Stimulated activated CD4-positive, alpha-beta T cell treated with anti-CD3 and anti-CD28 coated beads, Interleukin-15, amount 100 ng/mL, for 1 hour (primary cell): ENCODE measurements around the gene UBA1.

ENCODE experiments used
- DNase-seq, 2 donors: peaks; one replicate each; pipeline ENCODE4 v3.0.0-alpha.2; 2020; ENCODE audit warnings: low read depth in 1 of 2, low spot score in 1 of 2

The UBA1 gene

DNA sequence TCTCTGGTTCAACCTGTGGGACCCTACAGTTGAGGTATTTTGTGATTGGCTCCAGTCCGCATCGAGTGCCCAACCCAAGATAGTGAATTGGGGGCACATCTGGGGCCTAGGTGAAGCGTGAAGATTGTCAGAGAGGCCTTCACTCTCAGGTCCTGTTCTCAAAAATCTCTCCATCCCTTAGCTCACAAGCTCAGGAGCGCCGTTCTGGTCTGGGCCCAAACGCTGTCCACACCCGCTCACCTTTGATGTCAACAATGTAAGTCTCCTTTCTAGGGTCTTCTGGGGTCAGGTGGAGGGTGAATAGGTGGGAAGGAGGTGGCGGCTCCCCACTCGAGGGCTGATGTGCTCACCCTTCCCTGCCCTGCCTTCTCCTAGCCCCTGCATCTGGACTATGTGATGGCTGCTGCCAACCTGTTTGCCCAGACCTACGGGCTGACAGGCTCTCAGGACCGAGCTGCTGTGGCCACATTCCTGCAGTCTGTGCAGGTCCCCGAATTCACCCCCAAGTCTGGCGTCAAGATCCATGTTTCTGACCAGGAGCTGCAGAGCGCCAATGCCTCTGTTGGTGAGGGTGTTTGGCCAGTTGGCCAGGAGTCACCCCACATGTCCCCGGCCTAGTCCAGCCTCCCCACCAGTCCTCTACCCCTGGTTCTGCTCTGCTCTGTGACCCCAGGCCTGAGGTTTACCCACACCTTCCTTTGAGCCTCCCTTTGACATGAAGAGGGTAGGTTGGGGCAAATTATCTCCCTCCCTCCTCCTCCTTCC is 17.2 kb downstream of the UBA1 start:
- DNase-seq = no peak

DNA sequence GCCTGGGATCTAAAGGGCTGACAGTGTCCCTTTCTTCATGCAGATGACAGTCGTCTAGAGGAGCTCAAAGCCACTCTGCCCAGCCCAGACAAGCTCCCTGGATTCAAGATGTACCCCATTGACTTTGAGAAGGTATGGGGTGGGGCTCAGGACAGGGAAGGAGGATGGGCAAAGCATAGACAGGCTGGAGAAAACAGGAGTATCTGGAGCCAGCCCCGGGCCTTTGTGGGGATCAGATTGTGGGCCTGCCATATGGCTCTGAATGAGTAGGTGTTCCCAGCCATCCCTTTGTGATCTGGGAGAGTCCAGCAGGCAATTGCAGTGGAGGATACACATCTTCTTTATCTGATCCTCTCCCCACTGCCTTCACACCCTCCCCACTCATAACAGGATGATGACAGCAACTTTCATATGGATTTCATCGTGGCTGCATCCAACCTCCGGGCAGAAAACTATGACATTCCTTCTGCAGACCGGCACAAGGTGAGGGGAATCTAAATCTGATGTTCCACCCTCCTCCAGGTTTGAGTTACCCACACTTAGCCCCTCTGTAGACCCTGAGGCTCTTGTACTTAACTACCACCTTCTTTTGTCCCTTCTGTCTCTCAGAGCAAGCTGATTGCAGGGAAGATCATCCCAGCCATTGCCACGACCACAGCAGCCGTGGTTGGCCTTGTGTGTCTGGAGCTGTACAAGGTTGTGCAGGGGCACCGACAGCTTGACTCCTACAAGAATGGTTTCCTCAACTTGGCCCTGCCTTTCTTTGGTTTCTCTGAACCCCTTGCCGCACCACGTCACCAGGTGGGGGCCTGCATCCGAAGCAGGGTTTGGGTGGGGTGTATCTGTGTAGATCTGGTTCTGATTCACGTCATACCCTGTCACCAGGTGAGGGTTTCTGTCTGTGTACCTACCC is 19.0 kb downstream of the UBA1 start:
- no peak for DNase-seq

DNA sequence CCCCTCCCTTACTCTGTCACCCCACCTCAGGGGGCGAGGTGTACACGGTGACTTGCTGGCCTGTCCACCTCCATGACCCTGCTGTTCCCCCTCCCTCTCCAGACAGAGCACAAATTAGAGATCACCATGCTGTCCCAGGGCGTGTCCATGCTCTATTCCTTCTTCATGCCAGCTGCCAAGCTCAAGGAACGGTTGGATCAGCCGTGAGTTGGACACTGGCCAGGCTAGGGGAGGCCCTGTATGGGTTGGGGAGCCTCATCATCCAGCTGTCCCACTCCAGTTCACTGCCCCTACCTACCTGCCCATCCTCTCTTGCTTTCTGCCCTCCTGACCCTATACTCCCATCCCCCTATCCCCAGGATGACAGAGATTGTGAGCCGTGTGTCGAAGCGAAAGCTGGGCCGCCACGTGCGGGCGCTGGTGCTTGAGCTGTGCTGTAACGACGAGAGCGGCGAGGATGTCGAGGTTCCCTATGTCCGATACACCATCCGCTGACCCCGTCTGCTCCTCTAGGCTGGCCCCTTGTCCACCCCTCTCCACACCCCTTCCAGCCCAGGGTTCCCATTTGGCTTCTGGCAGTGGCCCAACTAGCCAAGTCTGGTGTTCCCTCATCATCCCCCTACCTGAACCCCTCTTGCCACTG is 20.9 kb downstream of the UBA1 start:
- no peak for DNase-seq

DNA sequence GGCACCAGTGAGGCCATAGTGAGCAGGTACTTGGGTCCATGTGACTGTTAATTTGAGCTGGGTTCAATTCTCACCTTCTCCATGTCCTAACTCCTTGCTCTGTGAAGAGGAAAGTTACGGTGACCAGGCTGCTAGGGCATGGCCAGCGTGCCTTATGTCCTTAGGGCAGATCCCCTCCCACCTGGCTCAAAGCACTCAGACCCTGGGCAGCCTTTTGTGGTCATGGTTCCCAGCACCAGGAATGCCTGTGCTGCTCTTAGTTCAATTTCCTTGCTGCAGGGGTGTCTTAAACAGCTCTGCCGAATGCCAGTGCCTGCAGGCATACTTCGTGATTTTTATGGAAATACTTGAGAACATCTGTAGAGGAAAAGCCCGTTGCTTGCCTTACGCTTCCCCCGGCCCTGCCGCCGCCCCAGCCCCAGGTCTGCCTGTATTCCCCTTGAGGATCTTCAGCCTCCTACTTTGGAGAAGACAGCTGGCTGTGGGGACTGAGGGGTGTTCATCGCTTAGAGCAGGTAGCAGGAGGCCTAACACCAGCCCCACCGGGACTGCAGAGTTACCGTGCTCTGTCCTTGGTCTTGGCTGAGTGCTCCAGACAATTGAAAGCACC is 21.8 kb downstream of the UBA1 start:
- no peak for DNase-seq

DNA sequence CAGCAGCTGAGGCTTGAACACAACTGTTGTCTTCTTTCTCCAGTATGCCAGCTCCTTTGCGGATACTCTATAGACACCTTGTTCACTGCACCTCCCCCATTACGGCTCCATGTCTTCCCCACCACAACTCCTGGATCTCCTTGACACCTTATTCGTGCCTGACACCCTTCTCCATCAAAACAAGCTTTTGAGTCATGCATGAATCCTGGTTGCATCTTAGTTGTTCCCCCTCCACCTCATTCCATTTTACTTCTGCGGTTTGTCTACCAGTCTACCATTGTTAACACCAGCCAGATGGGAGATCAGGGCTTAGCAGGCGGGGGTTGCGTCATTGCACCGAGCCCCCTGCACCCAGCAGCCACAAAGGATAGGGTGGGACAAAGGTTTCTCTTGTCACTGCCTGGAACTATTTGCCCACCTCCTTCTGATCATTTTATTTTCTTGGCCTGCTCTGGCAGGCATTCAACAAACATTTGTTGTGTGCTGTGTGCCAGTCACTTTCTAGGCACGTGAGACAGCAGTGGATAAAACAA is 22.8 kb downstream of the UBA1 start:
- no peak for DNase-seq

DNA sequence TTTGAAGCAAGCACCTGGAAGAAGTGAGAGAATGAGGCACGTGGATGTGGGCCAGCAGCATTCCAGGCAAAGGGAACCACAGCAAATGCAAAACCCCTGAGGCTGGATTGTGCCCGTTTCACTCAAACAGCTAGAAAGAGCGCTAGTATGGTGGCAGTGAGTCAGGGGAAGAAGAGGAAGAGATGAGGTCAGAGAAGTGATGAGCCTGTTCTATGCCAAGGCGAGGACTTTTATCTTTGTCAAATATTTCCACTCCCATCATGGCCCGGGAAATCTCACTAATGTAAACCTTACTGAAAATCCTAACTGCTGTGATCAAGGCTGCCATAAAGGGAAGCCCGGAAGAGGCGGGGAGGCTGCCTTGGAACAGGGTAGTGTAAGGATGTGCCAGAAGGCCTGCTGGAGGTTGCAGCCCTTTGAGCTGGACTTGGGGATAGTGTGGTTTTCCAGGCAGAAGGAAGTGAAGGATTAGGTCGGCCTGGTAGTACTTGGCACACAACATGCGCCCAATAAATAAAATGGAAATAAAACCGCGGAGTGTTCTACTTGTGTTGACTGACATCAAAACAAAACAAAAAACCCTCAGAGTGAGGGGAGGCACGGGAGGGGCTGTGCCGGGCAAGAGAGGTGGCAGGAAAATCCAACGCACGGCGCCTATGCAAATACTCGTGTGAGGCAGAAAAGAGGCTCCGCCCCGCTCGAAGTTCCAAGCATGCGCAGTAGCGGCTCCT is 23.7 kb downstream of the UBA1 start:
- DNase-seq = peak in 1 of 2 donors; percentile 3

DNA sequence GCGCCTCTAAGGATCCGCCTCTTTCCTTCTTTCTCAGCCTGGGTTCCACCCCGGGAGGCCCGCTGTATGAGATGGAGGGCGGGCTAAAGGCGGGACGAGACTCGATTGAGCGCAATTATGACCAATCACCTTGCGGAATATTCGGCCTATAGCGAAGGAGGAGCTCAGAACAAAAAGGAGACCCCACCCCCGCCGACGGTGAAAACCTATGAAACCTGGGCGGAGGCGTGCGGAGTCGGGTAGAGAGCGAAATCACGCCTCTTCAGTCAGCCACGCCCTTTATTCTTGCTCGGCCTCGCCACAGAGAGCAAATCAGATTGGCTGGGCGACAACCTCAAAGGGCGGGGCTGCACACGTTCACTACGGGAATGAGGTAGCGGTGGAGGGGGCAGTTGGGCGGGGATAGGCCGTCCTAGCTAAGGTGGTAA is 24.2 kb downstream of the UBA1 start:
- DNase-seq = peak; percentile 87 to 89

DNA sequence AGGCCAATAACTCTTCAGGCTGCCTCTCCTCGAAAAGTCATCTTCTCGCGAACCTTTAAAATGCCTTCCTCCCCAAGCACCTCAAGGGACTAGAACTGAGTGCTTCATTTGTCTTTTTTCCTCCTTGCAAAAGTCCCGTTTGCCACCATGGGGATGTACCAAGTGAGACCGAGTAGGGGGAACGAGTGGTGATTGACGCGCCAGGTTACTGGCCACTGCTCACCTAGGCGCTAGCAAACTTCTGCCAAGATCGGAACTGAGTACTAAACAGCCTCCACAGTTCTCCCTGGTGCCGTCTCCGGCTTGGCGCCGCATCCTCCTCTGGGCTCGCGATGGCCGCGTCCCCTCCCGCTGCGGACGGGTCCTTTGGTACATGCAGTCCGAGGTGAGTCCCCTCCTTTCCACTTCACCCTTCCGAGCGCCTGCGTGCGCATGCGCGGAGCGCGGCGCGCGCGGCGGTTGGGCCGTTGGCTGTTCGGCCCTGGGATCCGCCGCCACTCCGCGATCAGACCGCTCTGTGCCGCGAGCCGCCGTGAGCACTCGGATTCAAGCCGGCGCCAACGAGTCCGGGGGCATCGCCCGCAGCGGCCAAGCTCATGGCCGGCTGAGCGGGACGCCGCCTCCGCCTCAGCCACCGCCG is 24.8 kb downstream of the UBA1 start, which contains the start of gene CDK16:
CDK16 (plus strand) TSS at position 402 of the 640 bp plus-strand sequence. CDS start 4,877 bp downstream, outside the sequence.
- DNase-seq = peak; percentile 51 to 53

DNA sequence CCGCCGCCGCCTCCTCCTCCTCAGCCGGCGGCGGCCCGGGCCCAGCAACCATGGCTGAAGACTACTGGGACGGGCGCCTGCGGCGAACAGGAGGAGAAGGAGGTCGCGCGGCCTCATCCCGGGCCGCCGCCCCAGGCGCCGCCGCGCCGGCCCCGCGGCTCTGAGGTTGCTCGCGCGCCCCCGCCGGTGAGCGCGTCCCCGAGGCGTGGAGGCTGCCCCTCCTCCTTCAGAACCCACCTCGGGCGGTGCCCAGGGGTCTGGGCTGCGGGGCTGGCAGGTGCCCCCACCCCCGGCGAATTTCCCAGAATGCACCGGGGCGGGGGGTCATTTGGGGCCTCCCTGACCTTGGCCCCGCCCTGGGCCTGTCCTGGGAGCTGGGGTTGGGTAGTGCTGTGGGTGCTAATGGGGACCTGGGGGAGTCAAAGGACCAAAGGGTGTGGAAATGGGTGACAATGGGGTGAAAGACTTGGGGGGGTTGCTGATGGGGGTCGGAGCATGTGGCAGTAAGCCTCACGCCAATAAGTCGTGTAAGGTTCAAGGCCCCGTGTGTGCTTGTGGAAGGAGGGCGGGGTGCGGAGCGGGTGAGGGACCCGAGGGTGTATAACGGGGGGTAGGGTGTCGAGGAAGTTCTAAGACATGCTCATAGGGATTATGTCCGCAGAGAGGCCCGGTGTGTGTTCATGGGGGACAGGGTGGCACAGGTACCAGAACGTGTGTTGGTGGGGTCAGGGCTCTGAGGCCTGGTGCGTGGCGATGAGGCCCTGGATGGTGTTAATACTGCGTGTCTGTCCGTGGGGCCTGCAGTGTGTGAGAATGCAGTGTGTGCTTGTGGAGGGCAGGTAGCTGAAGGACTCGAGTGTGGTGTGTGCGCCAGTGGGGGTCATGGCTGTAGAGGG is 25.5 kb downstream of the UBA1 start:
- peak; percentile 16 to 32 for DNase-seq

DNA sequence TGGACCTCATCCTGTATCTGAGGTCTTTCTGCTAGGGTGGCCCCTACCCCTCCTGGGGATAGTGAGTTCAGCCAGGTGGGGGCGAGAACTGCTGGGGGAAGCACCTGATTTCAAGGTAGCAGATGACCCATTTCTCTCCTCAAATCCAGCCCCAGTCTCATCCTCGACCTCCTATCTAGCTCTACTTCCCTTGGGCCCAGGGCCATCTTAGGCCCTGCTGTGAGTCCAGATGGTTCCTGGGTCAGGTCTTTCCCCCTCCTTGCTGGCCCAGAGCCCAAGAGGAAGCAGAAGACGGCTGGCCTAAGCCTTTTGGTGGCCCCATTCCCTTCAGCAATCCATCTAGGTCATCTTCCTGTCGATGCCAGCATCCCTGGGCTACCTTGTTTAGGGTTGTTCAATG is 28.1 kb downstream of the UBA1 start:
- no peak for DNase-seq

DNA sequence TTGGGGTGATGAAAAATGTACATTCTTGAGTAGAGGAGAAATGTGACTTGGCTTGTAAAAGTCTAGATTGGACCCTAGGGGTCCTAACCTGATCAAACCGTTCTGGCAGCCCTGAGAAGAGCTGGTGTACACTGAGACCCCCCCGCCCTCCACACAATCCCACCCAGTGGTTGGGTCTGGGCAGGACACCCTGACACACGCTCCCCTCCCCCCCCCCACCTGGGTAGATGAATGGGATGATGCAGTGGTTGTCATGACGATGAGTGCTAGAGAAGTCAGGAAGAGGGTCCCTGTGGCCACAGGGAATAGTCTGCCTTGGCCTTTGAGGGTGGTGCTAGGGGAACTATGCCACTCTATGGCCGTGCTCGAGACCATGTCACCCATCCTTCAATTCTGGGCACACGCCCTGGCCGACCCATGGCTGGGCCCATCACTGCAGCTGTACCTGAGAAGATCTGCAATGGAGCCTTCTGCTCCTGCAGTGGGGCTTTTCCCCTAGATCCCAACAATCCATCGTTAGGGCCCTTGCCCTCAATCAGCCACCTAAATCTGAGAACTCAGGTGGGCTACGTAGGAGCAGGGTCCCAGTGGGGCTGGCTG is 29.2 kb downstream of the UBA1 start:
- no peak for DNase-seq

DNA sequence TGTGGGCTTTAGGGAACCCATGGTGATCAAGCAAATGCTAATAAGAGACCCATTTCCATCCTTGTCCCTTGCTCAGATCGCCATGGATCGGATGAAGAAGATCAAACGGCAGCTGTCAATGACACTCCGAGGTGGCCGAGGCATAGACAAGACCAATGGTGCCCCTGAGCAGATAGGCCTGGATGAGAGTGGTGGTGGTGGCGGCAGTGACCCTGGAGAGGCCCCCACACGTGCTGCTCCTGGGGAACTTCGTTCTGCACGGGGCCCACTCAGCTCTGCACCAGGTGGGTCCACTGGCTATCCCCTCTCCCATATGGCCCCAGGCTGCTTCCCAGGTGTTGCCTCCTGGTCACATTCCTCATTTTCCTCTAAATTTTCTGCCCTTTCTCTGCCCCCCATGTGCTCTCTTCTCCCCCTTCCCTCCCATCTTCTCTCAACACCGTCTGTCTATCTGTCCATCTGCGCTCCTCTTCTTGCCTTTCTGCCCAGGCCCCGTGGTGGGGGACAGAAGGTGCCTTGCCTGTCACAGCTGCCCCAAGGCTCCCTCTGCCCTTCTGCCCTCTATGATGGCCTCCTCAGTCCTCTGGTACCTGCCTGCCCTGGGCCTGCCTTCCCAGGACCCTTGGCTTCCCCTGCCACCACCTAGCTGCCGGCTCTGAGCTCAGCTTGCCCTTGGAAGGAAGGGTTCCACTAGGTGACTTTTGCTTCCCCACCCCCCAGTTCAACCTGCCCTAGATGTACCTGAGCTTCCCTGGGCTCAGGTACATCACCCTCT is 30.0 kb downstream of the UBA1 start:
- DNase-seq = no peak

DNA sequence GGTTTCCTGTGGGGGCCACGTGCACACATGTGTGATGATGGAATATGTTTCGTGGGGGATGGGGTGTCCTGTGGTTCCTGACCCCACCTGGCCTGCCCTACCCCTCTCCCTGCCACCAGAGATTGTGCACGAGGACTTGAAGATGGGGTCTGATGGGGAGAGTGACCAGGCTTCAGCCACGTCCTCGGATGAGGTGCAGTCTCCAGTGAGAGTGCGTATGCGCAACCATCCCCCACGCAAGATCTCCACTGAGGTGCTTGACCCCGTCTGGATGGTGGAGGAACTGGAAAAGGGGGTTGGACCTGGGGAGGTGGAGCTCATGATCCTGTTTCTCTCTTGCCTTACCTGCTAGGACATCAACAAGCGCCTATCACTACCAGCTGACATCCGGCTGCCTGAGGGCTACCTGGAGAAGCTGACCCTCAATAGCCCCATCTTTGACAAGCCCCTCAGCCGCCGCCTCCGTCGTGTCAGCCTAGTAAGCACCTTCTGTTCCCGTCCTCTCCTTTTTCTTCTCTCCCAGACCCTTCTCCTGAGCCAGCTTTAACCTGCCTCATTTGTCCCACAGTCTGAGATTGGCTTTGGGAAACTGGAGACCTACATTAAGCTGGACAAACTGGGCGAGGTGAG is 30.8 kb downstream of the UBA1 start:
- no peak for DNase-seq

DNA sequence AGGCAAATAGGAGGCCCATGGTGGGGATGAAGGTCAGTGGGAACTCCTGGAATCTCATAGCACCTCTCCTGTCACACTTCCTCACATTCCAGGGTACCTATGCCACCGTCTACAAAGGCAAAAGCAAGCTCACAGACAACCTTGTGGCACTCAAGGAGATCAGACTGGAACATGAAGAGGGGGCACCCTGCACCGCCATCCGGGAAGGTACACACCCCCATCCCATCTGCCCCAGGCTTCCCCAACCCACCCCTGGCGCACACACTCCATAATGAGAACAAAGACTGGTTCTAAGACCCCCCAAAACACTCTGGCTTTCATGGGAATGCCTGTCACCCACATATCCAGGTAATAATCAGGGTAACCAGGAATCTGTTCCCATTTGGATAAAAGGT is 31.3 kb downstream of the UBA1 start:
- DNase-seq = no peak

DNA sequence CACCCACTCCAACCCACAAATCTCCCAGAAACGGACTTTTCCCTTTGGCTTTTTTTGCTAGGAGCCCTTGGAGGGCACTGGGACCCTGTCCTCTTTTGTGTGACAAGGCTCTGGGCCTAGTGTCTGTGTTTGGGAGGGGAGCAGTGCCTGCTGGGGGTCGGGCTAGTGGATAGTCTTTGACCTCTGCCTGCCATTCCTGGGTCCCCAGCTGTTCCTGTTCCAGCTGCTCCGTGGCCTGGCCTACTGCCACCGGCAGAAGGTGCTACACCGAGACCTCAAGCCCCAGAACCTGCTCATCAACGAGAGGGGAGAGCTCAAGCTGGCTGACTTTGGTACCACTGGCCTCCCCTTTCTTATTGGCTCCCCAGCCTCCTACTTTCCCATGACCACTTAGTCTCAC is 32.4 kb downstream of the UBA1 start:
- DNase-seq = no peak

DNA sequence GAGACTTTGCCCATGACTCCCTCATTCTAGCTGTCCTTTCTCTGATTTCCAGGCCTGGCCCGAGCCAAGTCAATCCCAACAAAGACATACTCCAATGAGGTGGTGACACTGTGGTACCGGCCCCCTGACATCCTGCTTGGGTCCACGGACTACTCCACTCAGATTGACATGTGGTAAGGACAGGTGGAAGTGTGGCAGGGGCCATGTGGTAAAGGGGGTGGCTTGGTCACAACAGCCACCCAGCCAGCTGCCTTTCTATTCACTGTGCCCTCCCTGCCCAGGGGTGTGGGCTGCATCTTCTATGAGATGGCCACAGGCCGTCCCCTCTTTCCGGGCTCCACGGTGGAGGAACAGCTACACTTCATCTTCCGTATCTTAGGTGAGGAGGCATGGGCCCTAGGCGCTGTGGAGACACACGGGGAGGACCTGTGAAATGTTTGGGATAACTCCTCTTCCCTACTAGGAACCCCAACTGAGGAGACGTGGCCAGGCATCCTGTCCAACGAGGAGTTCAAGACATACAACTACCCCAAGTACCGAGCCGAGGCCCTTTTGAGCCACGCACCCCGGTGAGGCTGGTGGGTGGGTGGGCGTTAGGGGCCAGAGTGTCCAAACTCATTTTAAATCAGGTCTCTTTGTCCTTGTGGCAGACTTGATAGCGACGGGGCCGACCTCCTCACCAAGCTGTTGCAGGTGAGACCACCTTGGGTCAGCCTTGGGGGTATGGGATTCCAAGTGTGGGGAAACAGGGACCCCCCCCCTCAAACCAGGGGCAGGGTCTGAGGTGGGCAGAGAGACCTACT is 33.1 kb downstream of the UBA1 start:
- DNase-seq = no peak

DNA sequence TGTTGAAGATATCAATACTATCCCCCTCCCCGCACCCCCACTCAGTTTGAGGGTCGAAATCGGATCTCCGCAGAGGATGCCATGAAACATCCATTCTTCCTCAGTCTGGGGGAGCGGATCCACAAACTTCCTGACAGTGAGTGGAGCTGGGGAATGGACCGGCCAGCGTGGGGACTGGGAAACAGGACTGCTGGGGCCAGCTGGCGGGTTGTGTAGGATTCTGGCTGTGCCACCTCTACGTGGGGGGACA is 33.6 kb downstream of the UBA1 start:
- no peak for DNase-seq
